ENCODE measurements around the gene CTR9.

Gene CTR9

DNA sequence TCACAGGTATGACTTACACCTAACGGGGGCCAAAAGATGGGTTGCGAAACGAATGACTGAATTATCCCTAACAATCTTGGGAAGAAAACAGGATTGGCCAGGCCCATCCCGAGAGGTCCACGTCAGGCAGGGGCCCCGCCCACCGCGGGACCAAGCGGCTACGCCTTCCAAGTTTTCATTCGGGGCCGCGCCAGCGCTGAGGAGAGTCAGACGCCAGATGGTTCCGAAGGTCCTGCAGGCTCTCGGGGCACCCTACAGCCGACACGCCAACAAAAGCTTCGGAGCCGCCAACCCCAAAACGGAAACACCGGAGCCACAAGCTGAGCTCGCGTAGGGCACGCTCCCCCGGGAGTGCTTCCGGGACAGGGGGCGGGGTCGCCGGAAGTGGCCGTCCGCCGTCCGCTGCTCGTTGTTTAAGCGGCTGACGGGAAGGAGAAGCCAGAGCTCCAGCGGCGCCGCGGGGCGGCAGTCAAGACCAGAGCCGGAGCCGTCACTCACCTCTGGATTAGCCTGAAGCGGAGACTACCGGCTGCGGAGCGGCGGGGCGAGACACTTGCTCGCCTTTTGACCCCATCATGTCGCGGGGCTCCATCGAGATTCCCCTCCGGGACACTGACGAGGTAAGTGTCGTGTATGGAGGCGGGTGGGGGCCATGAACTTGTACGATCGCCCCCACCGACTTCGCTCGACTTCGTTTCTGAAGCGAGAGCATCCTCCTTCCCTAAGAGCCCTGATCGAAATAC lies at the start of gene CTR9:
Gene CTR9, plus strand, starts transcription at position 409 of the 743 bp plus-strand sequence. Its CDS starts 167 bp downstream, at position 576.
- DNase-seq, result peak; percentile 91

- no peak for DNase-seq
Observed at GRCh38 chr11:10701982-10702381, 49.1 kb upstream of the CTR9 start.

- no peak for DNase-seq
Observed at GRCh38 chr11:10708131-10708530, 42.9 kb upstream of the CTR9 start.

DNA sequence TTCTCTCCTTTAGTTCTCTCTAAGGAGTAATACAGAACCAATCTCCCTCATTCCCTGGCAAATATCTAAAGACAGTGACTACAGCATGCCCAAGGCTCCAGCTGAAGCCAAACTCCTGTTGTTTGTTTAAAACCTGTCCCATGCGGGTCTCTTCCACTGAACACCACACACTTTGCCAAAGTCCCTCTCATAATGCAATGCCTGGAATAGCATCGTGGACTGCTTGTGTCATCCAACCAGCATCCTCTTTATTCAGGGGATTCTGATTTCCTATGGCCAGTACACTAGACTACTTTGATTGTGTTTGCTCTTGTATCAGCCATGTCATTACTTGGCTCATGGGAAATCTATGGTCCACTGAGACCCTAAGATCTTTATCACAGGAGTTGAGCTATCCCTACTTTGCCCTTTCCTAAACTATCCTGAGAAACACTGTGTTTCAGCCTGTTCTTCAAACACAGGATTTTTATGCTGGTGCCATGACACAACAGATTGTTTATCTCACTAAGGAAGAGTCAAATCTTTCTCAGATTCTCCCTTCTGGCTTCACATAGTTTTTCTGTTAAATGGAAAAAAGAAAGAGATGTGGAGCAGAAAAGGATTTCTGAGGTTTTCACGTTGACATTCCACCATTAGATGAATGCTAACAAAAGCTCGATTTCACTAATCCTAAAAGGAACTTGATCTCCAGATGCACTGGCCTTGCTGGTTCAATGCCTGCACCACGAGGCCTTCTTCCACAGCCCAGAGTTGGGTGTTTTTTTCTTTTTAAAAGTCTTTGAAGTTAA lies 41.6 kb upstream of the CTR9 start:
- DNase-seq, result no peak

GRCh38 chr11:10715571-10715970 lies 35.5 kb upstream of the CTR9 start:
- DNase-seq, result no peak

GRCh38 chr11:10716122-10716521 lies 34.9 kb upstream of the CTR9 start:
- no peak for DNase-seq

DNA sequence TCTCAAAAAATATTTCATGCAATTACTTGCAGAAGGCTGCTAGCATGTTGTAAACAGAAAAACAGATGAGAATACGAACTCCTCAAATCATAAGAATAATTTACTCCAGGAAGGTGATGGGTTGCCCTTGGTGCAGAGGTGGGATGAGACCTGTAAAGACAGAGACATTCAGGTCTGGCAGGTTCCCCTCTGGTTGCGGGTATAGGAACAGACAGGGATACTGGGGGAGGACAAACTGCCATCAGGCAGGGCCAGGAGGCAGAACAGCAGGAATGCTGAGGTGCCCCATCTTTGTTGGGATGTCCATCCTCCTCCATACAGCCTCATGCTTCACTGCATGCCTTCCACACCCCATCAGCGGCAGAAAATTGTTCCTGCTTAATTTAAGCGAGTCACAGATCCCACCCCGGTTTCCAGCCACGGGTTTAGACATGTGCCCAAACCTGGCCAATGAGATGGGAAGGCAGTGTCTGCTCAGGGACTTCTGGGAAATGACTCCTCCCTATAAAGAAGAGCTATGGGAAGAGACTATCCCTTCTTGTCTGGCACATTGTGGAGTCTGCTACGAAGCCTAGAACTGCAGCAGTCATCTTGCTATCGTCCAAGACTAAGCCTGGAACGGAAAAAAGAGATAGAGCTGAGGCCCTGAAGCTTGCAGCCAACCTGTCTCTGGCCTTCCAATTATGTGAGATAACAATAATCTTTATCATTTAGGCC lies 34.3 kb upstream of the CTR9 start:
- DNase-seq, result no peak

DNA sequence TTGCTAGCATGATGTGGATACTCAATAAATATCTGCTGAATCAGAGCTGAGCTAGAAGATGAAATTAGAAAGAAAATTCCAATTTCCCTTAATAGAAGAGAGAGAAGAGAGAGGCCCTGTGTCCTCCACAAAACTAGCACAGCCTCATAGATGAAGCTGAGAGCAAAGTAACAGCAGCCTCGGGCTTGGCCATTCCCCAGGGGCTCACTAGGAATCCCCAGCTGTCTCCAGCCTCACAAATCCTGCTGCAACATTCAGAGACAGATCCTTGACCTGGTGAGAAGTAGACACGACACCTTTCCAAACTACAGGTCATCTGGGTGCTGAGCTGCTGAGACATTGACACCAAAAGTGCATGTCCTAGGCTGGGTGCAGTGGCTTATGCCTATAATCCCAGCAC lies 31.4 kb upstream of the CTR9 start:
- no peak for DNase-seq

DNA sequence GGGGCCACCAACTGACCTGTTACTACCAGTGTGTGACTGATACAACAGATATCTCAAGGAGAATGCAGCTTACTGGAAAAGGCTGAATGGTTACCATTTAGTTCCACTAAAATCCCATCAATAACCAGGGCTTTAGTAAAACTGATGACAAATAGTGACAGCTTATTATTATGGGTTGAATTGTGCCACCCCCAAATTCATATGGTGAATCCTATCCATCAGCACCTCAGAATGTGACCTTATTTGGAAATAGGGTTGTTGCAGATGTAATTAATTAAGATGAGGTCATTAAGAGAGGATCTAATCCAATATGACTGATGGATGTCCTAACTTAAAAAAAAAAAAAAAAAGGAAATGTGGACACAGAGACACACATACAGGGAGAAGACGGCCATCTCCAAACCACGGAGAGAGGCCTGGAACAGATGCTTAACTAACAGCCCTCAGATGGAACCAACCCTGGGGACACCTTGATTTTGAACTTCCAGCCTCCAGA lies 30.1 kb upstream of the CTR9 start:
- DNase-seq, result no peak

GRCh38 chr11:10722307-10722706 lies 28.7 kb upstream of the CTR9 start:
- no peak for DNase-seq

DNA sequence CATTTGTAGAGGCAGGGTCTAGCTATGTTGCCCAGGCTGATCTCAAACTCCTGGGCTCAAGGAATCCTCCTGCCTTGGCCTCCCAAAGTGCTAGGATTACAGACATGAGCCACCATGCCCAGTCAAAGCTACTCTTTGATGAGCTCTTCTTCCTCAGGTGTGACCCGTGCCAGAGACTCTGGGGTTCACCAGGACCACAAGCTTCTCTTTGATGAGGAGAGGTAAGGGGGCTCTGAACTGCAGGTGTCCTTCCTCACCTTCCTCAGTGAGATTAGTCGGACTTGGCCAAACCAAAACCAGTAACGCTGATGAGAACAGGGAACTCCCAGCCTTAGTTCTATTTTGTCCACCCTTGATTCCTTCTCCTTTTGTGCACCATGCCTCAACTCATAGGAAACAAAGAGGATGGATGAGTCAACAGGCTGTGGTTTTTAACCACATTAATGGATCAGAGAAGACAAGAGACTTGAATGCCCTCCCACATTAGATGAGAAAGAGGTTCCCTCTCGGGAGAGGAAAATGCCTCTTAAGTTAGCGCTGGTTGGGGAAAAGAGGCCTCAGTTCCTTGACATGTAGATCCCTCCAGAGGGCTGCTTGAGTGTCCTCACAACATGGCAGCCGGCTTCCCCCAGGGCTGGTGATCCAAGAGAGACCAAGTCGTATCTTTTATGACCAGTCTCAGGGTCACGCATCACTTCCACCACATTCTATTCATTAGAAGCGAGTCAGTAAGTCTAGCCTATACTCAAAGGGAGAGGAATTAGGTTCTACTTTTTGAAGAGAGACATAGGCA lies 25.7 kb upstream of the CTR9 start:
- no peak for DNase-seq

DNA sequence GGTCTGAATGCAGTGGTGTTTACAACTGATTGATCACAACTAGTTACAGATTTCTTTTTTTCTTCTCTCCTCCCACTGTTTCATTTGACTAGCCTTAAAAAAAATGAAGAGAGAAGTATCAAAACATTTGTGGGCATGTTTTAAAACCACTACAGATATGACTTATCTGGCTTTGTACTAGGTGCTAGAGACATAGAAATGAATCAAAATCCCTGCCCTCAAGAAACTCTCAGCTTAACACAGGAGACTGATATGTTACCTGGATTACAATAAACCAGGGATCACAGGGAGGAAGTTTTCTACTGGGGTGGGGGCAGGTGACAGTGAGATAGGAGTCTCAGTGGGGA lies 25.2 kb upstream of the CTR9 start:
- DNase-seq, result no peak

DNA sequence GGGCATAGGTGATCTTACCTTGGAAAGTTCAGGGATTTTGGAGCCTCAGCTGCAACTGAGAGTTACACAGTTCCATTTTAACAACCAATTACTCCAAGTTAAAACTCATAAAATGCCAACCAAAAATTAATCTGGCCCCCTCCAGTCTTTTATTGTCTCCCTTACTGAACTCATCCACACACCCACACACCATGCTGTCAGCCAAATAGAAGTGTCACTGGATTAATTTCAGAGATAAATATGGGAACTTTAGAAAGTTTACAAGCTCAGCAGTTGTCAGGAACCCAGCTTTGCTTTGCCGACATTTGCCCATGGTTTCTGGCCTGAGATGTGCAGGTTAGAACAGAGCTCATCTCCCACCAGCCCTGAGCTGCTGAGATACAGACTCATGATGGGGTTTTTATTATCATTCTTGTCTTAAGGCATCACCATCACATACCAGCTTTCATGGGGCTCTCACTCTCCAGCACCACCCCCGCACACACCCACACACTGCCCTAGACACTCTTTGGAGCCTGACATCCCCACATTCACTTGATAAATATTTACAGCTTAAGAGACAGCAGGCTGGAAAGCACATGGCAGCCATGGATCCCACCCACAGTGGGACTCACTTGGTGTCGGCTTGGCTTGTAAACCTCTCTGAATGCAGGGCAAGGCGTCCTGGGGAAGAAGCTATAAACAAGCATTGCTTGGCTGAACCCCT lies 23.7 kb upstream of the CTR9 start:
- no peak for DNase-seq

GRCh38 chr11:10728154-10728553 lies 22.9 kb upstream of the CTR9 start:
- no peak for DNase-seq

GRCh38 chr11:10728789-10729472 lies 22.1 kb upstream of the CTR9 start:
- DNase-seq, result no peak

GRCh38 chr11:10730151-10730550 lies 20.9 kb upstream of the CTR9 start:
- DNase-seq, result no peak

DNA sequence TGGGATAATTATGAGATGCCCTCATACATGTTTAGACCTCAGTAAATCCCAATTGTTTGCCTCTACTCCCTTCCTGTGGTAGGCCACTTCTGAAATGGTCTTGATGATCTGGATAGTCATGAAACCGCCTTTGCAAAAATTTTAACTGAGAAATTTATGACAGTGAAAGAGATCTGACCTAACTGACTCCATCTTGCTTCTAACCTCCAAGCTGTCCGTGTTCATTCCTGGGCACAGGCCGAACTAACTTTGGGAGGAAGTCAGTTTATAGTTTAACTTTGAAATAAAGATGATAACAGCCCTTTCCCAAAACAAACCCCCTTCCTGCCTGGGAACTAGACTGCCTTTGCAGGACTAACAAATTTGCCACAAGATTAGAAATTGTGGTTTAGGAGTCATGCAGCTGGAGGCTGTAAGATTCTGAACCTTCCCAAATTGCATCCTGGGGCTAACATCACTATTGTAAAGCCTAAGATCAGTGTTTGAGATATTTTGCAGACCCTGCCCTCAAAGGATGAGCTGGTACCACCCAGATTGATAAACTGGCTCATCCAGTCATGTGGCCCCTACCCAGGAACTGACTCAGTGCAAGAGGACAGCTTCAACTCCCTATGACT lies 19.9 kb upstream of the CTR9 start:
- no peak for DNase-seq

GRCh38 chr11:10735481-10736475 lies 15.3 kb upstream of the CTR9 start:
- peak; percentile 44 for DNase-seq

DNA sequence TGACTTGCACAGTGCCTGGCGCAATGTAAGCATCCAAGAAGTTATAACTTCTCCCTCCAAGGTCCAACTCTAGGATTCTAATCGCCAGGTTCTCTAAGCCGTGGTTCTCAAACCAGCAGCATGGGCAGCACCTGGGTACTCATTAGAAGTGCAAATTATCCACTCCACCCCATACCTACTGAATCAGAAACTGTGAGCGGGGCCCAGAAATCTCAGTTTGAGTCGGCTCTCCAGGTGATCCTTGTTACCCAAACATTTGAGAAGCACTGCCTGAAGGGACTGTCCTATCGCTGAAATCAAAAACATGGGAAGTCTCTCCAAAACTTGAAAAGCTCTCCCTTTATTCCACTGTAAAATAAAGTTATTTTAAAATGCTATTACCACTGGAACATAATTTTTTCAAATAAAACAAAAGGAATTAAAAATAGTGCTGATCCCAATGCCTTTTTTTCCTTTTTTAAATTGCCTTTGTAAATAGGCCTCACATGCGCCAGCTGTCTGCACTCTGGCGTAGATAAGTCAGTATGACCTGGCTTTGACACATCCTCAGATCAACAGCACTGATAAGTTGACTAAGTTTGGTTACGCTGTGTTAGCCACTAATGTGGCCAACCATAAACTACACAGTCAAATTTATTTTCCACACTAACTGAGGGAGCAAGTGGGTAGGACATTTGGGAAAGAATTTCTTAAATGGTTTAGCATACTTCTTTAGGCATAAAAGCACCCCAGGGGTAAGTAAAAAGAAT lies 8.4 kb upstream of the CTR9 start:
- no peak for DNase-seq
